GM11168 (cell line): ENCODE measurements around the gene SOBP.

Experiments
- in situ Hi-C: fragments of 300-500 bp; cut with MboI; formaldehyde crosslinking; loops from one replicate; pipeline ENCODE4 v1.12.0; 2022; ENCODE audit warnings: low sequenced_read_pairs; ENCODE audit not compliant: unreplicated experiment

The SOBP gene

DNA sequence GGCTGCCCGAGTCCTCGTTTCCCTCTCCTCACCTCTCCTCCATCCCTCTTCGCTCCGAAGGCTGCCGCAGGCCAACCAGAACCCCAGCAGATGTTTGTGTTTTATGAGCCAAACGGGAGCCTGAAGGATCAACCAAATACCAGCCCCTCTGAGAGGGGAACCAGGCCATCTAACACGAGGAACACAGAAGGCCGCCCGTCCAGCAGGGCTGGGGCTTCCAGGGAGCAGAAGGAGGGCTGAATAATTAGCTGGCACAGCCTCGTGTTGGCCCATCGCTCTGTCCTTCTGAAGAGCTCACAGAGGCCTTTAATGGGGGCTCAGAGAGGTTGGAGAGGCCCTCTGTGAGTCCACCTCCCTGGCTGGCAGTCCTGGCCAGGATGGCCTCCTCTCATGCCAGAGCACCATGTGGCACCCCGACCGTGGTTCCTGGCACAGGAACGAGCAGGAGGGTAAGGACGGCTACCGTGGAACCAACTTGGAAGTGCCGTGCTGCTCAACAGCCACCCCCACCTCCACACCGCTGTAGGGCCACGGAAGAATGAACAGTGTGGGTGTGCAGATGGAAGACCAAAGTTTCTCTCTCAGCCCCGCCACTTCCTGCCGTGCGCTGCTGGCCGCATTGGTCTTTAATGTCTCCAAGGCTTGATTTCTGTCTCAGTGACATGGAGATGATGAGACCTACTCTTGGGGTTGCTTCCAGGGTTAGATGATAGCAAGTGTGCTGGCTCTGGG is 179.0 kb downstream of the SOBP start:
- in situ Hi-C loops, result no loop called here

DNA sequence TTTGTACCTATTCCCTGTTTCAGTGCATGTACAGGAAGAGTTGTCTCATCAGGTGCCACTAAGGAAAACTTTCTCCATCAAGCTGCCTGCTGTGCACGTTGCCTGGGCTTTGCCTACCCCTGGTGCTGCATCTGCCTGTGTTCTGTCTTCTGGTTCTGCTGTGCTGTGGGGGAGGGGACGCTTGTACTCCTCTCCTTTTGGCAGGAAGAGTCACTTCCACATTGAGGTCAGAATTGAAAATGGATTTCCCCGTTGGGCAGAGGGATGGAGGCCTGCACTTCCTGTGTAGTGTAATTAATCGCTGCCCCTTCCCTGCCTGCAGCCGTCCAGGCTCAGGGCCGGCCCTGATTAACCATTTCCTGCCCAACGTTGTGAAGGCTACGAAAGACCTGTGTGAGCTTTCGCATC is 180.9 kb downstream of the SOBP start:
- in situ Hi-C loops, result no loop called here

DNA sequence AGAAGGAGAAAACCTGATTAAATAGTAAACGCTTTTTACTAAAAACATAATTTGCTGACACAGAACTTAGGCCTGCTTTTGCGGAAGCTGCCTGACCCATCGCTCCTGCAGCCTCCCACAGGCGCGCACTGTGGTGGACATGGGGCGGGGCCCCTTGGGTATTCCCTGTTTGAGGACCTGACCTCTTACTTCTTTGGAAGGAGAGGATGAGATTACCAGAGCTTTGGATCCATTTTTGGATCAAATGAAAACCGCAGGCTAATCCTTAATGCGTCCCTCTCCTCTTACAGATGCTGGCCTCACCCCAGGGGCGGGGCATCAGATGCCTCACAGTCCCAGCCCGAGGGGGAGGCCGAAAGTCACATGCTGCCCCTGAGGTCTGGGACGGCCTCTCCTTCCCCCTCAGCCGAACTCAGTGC is 183.2 kb downstream of the SOBP start:
- in situ Hi-C loops, result no loop called here

DNA sequence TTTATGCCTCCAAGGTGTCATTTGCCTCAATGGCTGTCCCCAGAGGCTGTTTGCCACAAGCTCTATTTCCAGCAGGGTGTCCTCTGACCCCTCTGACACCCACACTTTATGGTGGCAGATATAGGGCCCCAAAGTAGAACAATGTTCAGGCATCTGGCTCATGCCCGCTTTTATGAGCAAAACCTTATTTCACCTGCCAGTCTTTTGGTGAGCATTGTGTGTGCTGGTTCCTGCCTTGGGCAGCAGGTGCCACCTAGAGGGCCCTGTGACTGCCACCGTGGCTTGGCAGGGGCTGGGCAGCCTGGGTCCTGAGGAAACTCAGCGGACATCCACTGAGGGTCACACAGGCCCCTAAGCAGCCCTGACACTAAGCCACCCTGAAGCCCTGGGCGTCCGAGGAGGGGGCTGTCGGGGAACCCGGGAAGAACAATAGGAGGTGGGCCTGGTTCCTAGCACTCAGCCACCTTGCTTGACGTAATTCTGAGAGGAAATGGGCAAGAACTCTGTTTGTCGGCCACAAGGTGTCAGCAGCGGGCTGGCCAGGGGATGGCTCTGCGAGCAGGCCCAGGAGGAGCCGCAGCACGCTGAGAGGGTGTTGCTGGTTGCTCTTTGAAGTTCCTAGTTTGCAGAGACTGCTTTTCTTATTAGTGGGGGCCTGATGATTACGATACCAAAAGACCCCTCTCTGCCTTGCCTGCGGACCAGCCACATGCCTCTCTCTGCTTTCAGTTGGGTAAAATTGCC is 185.2 kb downstream of the SOBP start:
- in situ Hi-C loops, result no loop called here

DNA sequence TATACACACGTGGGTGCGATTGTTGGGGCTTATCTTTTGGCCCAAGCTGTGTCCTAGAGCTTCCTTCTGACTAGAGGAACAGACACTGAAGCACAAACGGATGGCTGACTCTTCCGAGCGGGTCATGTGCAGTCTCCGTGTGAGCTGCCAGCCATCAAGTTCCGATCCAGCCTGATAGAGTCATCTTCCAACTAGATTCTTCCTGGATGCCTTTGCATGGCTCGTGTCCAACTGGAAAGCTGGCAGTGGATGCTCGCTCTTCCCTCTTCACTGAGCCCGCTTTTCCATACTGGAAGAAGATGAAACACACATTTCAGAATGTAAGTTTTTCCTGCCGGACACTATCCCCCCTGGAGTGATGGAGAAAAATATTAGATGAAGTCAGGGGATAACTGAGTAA is 186.1 kb downstream of the SOBP start:
- in situ Hi-C loops, result no loop called here

DNA sequence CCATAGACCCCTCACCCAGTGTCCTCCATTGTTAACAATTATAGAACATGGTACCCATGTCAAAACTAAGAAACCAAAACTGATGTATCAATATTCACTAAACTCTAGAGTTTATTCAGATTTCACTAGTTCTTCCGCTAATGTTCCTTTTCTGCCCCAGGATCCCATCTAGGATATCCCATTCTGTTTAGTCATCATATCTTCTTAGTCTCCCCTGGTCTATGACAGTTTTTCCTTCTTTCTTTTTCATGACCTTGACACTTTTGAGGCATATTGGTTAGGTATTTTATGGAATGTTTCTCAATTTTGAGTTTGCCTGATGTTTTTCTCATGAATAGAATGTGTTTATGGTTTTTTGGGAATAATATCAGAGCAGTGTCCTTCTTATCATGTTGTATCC is 187.5 kb downstream of the SOBP start:
- in situ Hi-C loops, result no loop called here

DNA sequence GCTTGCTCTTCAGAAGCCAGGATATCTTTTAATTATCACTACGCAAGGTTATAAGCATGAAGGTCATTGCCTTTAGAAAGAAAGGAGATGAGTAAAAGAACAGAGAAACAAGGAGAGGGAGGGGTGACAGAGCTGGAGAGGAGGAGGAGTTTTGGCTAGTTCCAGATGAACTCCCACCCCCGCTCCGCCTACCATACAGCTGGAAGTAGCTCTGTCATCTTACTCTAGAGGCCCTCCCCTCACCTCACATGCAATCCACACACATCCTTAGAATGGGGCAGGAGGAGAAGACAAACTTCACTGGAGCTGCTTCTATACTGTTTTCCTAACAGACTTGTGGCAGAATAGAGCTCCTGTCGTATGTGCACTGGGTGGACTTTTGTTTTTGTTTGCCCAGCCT is 189.5 kb downstream of the SOBP start:
- in situ Hi-C loops, result no loop called here

DNA sequence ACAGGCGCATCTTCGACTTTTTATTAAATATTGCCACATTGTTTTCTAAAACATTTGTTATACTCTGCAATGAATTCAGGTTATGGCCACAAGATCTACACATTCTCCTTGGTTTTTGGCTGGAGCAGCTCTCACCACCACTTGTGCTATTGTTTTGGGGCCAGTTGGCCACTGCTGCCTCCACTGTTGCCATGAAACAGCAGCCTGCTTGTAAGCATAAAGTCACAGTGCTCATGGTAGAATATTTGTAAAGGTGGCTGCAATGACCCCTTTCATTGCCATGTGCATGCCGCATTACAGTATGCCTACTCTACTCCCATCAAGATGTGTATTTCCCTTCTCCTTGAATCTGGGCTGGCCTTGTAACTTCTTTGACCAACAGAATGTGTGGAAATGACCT is 192.8 kb downstream of the SOBP start:
- in situ Hi-C loops, result no loop called here

DNA sequence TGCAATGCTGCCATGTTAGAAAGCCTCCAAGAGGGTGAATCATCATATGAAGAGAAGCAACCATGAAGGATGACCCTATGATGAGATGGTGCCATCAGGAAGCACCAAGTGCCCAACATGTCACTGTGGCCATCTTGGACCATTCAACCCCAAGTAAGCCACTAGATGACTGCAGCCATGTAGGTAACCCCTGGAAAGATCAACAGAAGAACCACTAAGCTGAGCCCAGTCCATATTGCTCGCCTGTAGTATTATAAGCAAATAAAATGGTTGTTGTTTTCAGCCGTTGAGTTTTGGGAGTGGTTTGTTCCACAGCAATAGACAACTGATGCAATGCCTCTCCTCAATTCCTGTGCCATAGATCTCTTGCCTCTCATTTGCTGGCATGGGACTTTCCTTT is 193.3 kb downstream of the SOBP start:
- in situ Hi-C loops, result no loop called here

DNA sequence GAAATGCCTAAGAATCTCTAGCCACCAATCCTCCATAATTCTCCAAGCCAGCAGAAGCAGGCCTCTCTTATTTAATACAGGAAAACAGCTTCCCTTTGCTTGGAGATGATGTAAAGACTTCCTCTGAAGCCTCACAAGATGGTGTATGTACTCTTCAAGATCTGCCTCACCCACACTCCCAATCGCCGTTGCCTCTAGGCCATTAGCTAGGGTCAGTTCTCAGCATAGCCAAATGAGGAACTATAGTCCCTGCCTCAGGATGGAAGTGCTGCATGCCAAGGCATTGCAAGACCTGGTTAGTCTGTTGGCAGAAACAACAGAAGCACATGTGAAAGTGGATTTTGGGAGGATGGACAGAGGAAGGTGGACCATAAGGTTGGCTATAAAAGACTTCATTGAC is 195.1 kb downstream of the SOBP start:
- in situ Hi-C loops, result no loop called here

DNA sequence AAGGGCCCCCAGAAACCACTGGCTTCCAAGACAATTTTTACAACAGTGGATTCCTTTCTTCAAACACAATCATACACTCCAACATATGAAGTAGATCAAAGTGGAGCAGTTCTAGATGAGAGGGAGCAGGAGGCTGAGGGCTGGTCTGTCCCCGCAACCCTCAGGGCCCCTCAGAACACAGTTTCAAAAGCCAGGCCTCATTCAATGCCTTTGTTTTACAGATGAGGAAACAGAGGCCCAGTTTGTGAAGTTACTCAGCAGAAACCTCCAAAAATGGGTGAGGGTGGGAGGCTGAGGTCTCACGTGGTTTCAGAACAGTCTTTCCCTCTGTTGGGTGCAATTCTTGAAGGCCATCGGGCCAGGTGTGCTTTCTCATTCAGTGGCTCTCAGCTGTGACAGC is 199.3 kb downstream of the SOBP start:
- in situ Hi-C loops, result no loop called here

DNA sequence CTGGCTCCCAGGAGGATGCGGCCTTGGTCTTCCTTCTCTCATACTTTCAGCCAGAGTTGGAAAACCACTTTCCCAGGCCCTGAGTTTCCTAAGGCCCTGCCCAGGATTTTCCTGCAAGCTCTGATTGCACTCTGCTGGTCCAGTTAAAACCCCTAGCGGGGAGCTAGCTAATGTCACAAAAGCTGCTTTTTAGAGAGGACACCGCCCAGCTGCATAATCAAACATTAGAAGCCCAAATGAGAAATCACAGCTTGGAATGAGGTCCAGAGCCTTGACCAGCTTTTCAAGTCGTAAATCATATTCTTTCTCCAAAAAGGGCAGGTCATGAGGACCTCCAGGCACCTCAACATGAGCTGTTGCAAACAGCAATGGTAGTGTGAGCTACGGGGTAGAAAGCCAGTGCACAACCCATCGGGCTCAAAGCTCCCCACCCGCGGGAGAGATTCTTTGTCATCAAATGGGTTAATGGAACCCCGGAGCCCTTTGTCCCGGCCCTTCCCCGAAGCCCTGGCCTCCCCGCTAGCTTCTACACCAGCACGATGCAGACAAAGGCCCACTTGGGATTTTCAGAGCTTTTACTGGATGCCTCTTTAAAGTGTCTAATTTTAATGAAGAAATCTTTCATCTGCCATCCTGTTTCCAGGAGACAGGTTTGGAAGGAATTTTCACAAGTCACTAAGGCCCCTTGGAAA is 200.2 kb downstream of the SOBP start:
- in situ Hi-C loops, result no loop called here

DNA sequence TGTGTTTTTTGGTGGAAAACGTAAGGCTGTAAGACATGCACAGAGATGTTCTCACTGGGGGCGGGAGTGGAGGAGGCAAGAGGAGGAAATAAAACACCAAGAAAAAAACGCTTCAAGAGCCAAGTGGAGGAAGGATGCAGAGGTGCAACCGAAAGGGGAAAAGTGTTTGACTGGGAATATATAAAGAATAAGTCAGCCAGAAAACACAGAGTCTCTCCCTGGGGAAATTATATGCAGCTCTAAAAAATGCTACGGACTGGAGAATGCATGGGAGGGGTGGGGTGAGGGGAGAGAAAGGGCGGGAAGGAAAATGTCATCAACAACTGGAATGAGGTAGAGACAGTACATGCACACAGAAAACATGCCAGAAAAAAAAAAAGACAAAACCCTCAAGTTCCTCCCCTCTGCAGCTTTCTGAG is 200.7 kb downstream of the SOBP start:
- in situ Hi-C loops, result no loop called here

DNA sequence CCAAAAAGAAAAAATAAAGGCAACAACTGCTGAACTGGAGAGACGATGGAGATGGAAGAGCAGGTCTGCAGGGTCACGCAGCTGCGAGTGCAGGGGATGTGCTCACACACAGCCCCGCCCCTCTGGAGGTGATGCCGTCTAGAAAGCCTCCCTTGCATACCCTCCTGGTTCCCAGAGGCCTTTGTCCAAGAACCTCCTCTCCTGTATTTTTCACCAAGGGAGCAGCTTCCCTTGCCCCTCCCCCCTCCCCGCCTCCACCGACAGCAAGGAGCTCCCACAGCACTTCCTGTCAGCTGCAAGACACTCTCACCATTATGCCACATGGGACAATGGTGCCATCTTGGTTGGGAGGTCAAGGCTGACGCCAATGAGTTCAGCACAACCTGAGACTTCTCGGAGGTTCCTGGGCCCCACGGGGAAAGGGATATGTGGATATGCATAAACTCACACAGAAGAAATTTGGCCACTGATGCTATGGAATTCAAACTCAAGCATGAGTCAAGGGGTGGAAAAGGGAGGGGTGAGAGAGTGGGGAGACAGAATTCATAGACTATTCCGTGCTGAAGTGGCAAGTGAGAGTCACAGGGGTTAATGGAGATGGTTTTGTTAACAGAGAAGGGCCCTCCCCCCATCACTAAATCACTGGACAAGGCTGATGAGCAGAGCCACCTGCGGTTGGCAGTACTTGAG is 201.3 kb downstream of the SOBP start:
- in situ Hi-C loops, result no loop called here

DNA sequence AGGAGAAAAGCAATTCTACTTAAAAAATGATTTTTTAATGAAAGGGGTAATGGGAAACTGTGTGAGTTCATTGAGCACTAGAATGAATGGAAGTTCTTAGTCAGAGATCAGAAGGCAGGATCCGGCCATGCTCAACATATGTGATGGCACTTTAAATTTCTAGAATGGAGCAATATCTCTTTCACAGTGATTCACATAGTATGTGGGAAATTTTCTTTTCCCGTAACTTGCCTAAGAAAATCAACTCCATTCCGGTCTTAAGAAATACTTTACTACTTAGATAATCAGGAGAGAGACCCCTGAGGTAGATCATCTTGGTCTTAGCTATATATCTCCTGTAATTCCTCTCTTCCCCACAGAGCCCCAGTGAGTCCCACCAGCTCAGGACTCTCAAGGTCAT is 202.4 kb downstream of the SOBP start:
- in situ Hi-C loops, result no loop called here

DNA sequence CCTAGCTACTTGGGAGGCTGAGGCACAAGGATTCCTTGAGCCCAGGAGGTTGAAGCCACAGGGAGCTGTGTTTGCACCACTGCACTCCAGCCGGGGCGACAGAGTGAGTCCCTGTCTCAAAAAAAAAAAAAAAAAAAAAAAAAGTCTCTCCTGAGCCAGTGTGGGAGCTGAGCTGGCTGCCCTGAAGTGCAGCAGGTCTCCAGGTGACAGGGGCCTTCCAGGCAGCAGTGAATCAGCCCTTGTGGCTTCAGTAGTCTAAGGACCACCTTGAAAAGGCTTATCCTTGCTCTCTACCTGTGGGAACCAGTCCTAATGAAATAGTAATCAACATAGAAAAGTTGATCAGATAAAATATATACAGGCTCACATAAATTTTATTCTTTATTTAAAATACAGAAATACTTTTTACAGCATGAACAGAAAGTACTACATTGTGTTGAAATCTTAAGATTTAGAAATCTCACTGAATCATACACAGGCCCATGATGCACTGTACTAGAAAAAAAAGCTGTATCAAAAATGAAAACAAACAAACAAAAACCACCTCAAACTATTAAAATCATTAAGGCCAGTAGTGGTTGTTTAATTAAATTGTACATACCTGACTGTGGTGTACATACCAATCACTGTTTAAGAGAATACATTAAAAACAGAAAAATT is 205.3 kb downstream of the SOBP start:
- in situ Hi-C loops, result no loop called here

DNA sequence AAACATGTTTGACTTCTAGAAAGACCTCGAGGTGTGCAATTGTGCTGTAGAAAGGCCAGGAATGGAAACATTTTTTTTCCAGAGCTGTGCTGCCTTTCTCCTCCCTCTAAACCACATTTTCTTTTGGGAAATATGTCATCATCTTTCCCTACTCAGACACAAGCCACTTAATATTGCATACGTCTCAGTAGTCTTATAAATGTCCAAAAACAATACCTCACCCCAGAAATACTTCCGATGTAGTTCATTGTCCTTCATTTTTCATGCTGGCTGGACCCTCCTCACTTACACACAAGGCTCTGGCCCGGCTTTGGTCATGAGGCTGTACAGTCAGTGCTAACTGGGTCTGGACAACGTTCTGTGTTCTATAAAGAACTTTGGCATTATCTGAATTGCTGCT is 207.8 kb downstream of the SOBP start:
- in situ Hi-C loops, result no loop called here

DNA sequence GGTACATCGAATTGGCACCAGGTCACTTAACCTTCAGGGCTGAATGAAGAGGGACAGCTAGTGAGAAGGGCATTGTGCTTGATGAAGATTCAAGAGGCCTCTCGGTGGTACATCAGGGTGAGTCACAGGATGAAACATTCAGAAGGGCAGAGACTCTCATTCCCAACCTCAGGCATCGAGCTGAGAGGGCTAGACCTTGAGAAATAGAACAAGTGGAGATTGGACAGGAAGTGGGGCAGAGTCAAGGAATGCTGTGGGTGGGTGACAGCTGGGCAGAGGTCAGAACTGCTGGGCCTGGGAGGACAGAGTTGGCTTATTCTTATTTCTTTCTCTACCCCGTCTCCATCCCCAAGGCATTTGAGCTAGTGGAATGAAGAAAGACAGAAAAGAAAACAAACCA is 208.2 kb downstream of the SOBP start:
- in situ Hi-C loops, result no loop called here

DNA sequence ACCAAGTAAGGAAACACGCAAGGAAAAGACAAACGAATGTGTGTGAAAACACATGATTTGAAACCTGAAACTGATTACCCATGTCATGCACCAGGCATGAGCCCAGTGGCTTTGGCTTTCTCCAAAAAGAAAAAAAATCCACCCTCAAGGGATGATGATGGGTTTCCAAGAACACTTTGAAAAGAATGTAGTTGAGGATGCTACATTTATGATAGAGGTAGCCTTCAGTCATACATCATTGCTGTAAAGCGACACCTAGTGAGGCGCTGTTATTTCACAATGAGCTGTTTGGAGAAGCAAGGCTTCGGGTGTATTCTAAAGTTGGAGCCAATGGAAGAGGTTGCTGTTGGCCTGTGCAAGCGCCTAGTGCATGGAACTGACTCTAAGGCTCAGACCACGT is 209.3 kb downstream of the SOBP start:
- in situ Hi-C loops, result no loop called here

DNA sequence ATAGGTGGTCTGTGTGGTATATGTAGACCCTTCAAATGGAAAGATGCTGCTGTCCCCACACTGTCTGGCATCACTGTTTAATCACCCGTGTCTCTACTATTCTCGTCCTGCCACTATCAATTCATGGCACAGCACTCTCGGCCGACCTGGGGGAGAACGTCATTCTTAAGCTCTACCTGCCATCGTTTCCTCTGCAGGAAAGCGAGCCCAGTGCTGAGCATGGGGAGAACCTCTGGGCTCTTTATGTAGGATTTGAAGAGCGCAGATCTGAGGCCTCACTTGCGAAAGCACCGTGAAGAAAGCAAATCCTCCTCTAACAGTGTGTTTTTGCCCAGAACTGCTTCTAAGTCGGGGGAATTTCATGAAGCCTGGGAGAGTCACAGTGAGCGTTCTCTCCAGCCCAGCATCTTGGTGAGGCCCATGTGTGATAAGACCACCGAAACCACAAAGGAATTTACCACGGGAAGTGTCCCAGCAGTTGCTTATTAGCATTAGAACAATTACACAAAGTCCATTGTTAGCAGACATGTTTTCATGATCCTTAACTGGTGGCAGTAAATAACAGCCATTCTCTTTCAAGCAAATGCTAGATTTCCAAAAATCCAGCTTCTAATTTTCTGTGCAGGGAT is 209.9 kb downstream of the SOBP start:
- in situ Hi-C loops, result no loop called here
